Activated CD8-positive, alpha-beta memory T cell treated with anti-CD3 and anti-CD28 coated beads, Interleukin-2, amount 50 U/mL, for 1 hour (primary cell): Measurements from ENCODE around the gene FBXW12.
"Not testable (repeated sequence)": the region's sequence is repeated elsewhere in the genome, so short reads cannot be mapped to it uniquely, and the experiment has no call there.

Experiments used
- DNase-seq: peaks from one replicate; pipeline ENCODE4 v3.0.0-alpha.2; 2020; ENCODE audit errors: extremely low read depth

Gene FBXW12

DNA sequence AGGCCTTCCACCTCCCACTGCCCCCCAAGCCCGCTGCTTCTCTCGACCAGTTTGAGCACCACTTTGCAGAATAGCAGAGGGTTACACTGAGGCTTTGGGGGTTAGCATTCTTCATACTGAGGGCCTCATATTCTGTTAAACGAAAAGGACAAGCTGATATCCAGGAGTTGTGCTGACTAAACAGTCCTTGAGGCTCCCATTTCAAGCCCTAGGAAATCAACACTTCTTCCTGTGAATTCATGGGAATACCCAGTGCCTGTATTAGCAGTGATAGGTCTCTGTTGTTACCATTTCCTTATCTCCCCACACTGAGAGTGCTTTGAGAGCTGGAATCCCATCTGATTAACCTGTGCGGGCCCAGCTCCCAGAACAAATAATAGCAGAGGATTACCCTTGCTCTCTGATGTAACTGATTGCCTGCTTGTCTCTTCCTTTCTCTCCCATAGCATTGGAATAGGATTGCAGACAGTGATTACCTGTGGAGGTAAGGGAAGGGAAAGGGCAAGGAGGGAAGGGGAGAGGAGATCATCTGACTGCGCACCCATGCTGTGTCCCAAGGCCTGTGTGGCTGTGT, 930 bp downstream of the FBXW12 start:
- DNase-seq, result no peak

DNA sequence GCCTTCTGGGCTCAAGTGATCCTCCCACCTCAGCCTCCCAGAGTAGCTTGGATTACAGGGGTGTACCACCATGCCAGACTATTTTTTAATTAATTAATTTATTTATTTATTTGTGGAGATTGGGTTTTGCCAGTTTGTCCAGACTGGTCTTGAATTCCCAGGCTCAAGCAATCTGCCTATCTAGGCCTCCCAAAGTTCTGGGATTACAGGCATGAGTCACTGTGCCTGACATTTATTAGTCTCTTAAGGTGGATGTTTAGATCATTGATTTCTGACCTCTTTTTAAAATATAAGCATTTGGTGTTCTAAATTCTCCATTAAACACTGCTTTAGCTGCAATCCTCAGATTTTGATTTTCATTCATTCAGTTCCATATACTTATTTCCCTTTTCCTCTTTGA, 15.6 kb downstream of the FBXW12 start:
- no peak for DNase-seq

DNA sequence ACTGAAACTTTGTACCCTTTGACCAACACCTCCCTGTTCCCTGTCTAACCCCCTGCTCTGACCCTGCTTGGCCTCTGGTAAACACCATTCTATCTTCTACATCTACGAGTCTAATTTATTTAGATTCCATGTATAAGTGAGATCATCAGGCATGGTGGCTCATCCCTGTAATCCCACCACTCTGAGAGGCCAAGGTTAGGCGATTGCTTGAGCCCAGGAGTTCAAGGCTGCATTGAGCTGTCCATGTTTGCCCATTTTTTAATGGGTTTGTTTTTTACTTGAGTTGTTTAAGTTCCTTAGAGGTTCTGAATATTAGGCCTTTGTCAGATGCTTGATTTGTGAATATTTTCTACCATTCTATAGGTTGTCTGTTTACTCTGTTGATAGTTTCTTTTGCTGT, 16.9 kb downstream of the FBXW12 start:
- DNase-seq, result no peak

DNA sequence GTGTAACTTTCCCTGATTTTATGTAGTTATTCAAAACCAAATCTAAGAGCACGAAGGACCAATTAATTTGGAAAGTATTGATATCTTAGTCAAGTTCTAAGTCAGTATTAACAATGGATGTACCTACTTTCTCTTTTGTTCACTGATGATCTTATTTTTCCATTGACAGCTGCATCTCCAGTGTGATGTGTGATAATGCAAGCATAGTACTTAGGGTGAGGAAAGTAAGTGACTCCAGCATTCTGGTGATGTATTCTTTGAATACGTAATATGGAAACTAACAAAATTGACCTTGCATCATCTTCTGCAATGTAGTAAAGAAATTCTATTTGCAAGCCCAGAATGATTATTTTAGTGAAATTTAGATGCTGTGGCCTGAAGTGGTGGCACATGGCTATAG, 22.4 kb downstream of the FBXW12 start:
- no peak for DNase-seq

DNA sequence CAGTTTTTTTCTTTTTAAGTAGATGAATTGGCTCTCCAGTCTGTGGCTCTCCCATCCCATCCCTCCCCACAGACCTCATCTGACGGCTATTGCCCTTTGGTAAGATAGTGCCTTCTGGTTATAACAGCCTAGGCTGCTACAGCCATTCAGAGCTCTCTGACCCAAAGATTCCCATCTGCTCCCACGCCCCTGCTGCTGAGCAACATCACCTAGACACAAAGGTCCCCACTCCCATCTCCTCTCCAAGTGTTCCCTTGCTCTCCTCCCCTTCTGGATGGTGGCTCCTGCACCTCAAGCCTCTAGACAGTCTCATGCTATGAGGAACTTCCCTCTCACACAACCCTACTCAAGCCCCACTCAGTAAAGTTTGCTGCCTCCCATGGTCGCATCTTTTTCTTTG, 23.7 kb downstream of the FBXW12 start:
- DNase-seq, result no peak

DNA sequence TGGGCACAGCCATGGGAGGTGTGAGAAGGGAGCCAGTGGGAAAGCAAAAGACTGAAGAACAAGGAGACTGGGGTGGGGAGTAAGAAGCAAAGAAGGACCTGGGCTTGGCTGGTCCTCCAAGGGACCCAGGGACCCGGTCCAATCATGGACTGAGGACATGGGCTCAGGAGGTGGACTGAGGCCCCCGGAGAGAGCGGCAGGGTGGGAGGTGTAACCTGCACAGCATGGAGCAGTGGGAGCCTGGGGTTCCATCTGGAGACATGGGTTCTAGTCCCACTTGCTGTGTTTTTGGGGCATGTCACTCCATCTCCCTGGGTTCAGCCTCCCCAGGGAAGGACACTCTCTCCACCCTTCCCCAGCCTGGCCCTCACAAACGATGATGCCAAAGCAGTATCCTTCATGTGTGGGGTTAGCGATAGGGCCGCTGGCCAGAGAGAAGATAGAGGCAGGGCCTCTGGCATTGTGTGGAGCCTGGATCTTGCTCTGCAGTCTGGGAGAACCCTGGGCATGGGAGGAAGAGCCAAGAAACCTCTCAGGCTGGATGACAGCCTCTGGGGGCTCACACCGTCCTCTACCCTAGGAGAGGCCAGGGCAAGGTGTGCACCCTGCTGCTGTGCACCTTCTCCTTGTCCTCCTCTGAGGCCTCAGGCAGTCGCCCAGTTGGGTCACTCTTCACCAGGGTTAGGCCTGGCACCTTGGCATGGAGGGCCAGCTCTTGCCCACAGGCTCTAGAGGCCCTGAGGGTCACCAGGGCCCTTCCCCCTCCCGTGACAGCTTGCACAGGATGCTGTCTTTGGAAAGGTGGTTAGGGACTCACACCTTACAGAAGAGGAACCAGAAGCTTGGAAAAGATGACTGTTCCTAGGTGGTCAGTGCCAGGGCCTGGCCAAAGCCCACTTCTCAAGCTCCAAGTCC, 26.0 kb downstream of the FBXW12 start:
- DNase-seq, result no peak

DNA sequence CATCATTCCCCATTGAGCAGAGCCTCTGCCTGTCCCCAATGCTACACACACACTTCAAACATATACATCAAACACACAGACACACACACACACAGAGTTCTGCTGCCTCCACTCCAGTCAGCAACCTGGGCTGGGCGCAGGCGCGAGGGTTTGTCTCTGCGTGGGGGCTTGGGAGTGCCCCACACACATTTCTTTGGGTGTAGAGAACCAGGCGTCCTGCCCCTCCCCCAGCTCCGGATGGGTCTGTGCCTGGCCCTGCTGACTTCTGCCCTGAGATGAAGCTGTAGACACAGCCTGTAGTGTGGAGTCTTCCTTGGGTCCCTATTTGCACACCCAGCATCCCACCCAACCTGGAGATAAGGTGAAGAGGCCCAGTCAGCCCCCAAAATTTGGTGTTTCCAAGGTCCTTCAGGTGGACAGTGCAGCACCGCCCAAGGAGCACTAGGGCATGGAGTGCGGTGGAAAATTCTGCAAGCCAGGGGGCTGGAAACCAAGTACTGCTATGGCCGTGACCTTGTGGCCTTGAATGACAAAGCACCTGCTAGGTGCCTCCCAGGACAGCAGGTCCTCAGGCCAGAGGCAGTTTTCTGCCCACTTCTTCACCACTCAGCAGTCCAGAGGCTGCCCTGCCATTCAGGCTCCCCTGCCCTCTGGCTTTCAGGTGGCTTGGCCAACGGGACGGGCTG, 26.8 kb downstream of the FBXW12 start:
- no peak for DNase-seq

DNA sequence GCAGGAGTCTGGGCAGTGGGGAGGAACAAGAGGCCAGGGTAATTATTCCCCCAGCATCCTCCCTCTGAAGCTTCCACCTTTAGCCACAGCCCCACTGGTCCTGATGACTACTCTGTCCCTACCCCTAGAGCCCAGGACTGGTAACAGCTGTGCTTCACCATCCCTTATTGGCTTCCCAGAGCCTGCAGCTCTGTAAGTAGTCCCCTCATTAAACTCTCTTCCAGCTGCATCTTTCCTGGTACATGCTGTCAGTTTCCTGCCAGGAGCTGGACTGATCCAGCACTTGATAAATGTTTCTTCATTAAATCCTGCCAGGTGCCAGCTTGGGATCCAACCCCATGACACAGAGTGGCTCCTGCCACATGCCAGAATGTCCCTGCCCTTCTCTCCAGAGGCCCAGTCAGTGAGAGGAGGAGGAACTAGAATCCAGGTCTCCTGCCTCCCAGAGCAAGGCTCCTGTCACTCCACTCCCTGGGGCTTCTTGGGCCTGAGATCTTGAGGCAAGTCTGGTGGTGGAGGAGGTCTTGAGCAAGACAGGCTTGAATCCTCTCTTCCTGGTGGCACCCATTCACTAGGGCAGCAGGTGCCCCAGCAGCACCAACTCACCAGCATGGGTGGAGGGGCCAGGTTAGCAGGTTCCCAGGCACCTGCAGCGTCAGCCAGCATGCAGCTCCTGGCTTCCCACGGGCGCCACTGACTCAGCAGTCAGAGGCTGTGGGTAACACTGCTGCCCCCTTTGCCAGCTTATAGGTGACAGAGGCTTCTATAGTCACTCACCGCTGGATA, 27.6 kb downstream of the FBXW12 start:
- no peak for DNase-seq

DNA sequence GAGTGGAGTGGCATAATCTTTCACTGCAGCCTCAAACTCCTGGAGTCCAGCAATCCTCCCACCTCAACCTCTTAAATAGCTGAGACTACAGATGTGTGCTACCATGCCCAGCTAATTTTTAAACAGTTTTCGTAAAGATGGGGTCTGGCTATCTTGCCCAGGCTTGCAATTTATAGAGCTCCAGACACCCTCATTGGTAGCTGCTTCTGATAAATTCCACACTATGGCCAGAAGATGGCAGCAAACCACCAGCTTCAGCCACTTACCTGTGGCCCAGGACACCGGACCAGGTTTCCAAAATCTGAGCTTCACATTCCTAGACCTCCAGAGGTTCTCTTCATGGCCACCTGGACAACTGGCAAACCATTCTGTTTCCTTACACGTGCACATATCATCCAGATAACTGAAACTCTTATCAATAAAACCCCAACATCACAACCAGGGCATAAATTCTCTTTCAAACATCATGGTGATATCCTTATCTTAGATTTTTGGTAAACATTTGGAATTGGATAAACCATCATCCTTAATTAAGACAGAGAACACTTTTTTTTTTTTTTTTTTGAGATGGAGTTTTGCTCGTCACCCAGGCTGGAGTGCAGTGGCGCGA, 28.9 kb downstream of the FBXW12 start:
- DNase-seq, result peak; percentile 28

DNA sequence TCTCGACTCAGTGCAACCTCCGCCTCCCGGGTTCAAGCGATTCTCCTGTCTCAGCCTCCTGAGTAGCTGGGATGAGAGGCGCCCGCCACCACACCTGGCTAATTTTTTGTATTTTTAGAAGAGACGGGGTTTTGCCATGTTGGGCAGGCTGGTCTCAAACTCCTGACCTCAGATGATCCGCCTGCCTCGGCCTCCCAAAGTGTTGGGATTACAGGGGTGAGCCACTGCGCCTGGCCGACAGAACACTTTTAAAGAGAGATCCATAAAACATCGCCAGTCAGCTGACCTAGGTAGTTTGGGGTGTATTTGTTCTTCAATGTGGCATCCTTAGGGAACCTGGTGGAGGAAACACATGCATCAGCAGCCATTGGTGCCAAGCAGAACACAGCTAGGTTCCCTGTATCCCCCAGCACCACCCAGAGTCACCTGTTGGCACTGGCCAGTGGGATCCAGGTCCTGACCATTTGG, 29.4 kb downstream of the FBXW12 start:
- DNase-seq, result not testable (repeated sequence)

DNA sequence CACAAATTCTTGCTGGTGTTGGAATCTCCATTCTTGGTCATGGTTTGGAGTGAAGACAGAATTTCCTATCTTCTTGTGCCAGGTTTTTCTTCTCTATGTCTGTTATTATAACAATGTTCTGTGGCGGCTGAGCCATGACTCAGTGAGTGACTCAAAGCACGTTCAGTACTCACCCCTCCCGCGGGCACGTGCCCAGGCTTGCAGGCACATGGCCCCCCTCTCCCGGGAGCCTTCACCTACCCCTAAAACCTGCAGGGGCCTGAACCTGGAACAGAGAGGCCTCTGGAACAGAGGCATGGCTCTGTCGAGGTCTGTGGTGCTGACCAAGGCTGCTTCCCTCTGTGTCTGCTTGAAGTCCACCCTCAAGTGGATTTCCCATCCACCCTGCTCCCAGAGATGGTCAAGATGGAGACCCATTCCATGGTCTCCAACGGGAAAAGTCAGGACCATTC, 30.3 kb downstream of the FBXW12 start:
- DNase-seq, result no peak

DNA sequence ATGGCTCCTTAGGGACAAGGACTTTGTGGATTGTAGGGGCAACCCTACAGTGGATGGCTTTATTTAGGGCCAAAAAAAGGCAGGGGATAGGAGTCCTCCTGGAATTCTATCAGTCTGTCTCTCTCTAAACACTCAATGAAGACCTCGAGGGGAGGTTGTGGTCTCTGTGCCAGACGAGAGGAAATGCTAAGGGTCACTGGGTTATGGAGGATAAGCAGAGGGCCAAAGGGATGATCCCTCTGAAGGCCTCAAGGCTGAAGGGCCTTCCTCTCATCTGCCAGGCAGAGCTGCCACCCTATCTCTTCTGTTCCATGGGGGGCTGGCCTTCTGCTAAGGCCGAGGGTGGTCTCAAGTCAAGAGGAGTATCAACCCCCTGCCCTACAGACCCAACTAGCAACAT, 30.9 kb downstream of the FBXW12 start:
- DNase-seq, result no peak

DNA sequence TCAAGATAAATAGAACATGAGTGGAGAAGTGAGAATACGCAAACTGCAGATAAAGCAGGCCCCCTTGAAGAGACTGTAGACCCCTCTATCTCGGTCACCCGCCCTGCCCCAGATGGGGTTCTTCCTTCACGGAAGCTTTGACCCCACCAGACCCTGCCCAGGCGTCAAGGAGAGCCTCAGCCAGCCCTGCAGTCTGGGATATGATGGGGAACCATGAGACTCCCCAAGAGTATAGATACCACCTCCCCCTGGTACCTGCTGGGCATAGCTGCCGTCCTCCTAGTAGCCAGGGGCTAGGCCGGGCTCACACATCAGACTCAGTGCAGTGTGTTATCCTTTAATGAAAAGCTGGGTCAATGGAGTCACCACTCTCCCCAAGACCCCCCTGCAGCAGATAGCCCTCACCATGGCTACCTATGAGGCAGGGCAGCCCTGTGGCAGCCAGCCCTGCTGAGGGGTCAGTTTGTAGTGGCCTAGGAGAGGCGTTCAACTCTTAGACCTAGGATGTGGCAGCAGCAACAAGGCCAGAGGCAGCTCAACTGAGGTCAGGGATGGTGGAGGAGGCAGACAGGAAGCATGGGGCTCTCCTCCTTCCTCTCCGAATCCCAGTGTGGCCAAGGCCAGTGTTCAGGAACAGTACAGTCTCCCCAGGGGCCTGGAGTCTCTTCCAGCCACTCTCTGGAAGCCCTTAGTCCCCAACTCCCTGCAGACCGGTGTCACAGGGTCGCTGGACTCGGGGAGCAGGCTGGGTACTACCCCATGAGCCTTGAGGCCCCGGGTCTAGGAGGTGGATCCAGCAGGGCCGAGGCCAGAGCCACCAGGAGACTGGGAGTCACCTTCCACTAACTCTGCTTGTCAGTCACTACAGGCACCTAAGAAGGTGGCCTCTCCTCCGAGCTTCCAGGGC, 31.8 kb downstream of the FBXW12 start:
- no peak for DNase-seq

DNA sequence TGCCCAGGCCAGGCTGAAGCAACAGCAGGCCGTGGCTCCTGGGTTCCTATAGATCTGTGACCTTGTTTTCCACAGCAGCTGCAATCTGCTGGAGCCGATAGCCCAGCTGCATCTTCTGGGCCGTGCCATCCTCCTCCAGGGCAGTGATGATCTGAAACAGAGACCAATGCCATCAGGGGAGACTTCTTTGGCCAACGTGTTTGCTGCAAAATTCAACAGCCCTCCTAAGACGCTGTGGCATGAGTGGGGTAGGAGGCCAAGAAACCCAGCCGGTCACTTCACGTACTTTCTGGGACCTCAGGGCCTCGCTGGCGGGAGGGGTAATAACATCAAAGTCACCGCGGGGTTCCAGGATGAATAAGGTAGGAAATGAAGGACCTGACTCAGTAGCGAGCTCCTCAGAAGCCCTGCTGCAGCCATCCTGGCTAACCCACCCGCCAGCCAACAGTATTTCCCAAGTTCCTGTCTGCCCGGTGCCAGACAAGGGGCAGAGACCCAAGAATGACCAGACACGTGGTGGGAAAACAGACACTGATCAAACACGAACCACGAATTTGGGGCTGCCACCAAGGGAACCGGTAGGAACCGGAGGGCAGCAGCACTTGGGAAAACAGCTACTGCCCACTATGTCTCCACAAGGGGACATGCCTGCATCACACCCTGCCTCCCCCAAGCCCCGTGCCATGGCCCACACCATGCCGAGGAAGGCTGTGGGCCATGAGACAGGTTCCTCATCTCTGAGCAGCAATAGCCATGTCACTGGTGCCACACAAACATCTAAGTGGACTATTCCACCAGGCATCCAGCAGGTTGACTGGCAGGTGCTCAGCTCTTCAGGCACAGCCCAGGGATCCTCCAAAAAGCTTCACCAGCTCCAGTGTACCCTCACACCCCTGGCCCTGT, 32.7 kb downstream of the FBXW12 start:
- DNase-seq, result no peak

DNA sequence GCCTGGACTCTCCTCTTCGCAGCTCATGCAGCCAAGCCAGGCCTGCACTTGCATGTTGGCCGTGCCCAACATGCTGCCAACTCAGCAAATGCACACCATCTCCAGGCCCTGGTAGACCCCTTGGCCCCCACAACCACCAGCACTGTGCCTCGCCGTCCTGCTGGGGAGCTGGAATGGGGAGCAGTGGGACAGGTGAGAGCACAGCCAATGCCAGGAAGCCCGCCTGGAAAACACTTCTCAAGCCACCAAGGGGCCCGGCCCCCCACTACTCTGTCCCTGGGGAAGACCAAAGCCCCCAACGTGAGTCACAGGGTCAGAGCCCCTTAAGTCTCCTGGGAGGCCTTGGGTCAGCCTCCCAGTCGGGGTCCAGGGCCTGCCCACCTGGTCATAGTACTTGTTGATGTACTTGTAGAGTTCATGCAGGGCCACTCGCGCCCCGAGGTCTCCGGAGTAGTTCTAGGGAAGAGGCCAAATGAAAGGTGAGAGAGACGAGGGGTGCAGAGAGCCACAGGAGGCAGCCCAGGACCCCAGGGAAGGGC, 33.4 kb downstream of the FBXW12 start:
- no peak for DNase-seq

DNA sequence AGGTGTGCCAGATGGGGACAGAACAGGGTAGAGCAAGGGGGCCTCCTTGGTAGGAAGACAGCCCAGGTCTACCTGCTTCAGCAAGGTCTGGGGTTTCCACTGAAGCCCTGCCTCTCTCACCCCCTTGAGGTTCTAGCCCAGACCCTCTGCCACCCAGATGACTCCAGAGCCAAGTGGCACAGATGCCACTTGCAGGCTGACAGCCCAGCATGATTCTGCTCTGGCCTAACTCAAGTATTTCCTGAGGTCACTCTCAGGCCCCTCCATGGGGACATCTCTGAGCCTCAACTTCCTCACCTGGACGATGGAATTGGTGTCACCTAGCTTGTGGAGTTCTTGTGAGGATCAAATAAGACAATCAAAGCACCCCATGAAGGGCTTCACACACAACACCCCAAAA, 34.0 kb downstream of the FBXW12 start:
- DNase-seq, result no peak

DNA sequence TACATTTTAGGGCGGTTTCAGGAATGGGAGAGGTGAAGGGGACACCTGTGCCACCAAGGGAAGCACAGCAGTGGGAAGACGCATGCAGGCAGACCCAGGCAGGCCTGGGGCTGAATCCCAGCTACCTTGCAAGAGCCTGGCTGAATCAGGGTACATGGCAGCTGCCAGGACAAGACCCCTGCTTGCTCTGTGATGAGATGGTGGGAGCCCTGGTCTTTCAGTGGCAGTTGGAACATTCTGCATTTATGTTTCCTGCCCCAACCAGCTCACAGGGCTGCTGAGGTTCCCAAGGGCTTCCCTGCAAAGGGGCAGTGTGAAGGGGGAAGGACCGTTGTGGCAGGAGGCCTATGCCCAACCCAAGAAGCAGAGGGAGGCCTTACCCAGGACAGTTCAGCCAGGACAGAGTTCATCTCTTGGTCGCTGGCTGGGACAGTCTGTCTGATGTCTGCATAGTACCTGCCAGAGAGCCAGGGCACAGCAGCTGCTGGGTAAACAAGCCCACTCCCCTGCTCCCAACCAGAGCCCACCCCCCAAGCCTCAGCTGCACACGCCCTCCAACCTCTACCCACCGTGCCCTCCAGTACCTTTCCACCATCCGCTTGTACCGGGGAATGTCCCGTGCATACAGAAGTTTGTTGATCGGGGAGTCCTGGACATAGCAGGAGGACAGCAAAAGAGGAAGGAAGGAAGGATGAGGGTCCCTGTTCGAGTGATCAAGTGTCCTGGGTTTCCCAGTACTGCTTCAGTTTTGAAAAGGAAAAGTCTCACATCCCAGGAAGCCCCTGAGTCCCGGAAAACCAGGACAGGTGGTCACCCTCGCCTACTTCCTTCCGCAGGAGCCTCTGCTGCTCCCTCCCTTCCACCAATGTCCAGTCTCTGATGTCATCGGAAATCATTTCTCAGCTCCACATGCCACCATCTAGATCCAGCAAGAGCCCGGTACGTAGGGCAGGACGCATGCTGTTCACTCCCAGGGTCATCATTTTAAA, 34.7 kb downstream of the FBXW12 start:
- no peak for DNase-seq
